ENCODE data around the gene FDX2. TPM values are rescaled to one million over a fixed set of nuclear protein-coding genes. Genes with fewer than 3 reads are reported as not detected.

FDX2 gene
- total RNA-seq, 3 donors from 2014 or later (not counting 1 experiment from before 2014, with no cell fraction given), result 1.7 to 4.1 (median 4.0) TPM

DNA sequence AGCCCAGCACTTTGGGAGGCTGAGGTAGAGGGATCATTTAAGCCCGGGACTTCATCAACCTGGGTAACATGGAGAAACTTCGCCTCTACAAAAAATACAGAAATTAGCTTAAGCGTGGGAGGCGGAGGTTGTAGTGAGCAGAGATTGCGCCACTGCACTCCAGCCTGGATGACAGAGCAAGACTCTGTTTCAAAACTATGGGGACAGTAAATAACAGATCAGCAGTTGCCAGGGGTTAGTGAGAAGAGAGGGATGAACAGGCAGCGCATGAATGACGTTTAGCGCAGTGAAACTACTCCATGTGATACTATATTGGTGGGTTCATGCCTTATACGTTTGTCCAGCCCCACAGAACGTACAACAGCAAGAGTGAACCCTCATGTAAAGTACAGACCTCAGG, 30.7 kb upstream of the FDX2 start:
- H3K27me3 Mint-ChIP-seq (ENCODE audit: low read depth in 2 of 2), result no peaks in the 10 kb centered on the region
- intact Hi-C loops (cut with micrococcal nuclease), result no loop called here
- no peak overlapping the region for H3K27ac ChIP-seq (ENCODE audit: low read length)
- ATAC-seq (peak in 1 of 3 donors; percentile 43), DNase-seq (no peak)
- no peaks in the 10 kb centered on the region for H3K4me1 ChIP-seq (ENCODE audit: control insufficient read depth, insufficient read depth, low read length)
- no peaks in the 10 kb centered on the region for H3K4me1 Mint-ChIP-seq
- no peaks in the 10 kb centered on the region for H3K9me3 Mint-ChIP-seq
- WGBS (ENCODE audit: insufficient coverage), result 92% methylated on average over 10 of the region's 10 CpGs
- H3K27ac Mint-ChIP-seq, result peak overlapping the region in 1 of 2 donors; percentile 24
- no peak overlapping the region for H3K4me3 ChIP-seq (ENCODE audit: low read length)
- H3K4me3 Mint-ChIP-seq, result no peak overlapping the region
- no peaks in the 10 kb centered on the region for H3K27me3 ChIP-seq (ENCODE audit: control insufficient read depth, insufficient read depth, low read length)
- H3K36me3 ChIP-seq (ENCODE audit: control insufficient read depth, insufficient read depth, low read length), result peaks cover 6% of the 10 kb centered on the region
- H3K36me3 Mint-ChIP-seq, result no peaks in the 10 kb centered on the region
- H3K9me3 ChIP-seq (ENCODE audit: control insufficient read depth, insufficient read depth, low read length), result no peaks in the 10 kb centered on the region
- TF ChIP-seq, protein P1, sequence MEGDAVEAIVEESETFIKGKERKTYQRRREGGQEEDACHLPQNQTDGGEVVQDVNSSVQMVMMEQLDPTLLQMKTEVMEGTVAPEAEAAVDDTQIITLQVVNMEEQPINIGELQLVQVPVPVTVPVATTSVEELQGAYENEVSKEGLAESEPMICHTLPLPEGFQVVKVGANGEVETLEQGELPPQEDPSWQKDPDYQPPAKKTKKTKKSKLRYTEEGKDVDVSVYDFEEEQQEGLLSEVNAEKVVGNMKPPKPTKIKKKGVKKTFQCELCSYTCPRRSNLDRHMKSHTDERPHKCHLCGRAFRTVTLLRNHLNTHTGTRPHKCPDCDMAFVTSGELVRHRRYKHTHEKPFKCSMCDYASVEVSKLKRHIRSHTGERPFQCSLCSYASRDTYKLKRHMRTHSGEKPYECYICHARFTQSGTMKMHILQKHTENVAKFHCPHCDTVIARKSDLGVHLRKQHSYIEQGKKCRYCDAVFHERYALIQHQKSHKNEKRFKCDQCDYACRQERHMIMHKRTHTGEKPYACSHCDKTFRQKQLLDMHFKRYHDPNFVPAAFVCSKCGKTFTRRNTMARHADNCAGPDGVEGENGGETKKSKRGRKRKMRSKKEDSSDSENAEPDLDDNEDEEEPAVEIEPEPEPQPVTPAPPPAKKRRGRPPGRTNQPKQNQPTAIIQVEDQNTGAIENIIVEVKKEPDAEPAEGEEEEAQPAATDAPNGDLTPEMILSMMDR (IDR thresholded peaks at IDR 0.05), result no peak

DNA sequence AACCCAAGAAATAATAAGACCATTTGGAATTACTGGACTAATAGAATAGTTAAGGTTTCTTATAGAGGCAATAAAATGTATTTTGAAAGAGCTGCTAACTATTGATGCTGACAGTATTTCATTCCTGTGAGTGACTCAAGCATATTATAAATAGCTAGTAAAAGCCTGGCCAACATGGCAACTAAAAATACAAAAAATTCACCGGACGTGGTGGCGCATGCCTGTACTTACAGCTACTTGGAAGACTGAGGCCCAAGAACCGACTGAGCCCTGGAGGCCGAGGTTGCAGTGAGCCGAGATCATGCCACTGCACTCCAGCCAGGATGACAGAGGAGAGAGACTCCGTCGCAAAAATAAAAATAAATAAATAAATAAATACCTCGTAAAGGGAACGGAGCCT, 29.0 kb upstream of the FDX2 start:
- DNase-seq (no peak), ATAC-seq (no peak)
- Mint-ChIP-seq H3K4me1 (peaks cover 0 to 7% of the 10 kb centered on the region in 2 donors), H3K27me3 (ENCODE audit: low read depth in 2 of 2) (no peaks in the 10 kb centered on the region), H3K27ac (no peak overlapping the region), H3K36me3 (no peaks in the 10 kb centered on the region), H3K9me3 (no peaks in the 10 kb centered on the region), H3K4me3 (no peak overlapping the region)
- no peaks in the 10 kb centered on the region for H3K9me3 ChIP-seq (ENCODE audit: control insufficient read depth, insufficient read depth, low read length)
- H3K4me3 ChIP-seq (ENCODE audit: low read length), result no peak overlapping the region
- WGBS (ENCODE audit: insufficient coverage), result 97% methylated on average over 7 of the region's 10 CpGs
- H3K36me3 ChIP-seq (ENCODE audit: control insufficient read depth, insufficient read depth, low read length), result no peaks in the 10 kb centered on the region
- TF ChIP-seq, protein P1 (IDR thresholded peaks at IDR 0.05), result no peak
- H3K27ac ChIP-seq (ENCODE audit: low read length), result no peak overlapping the region
- peaks cover 12% of the 10 kb centered on the region for H3K4me1 ChIP-seq (ENCODE audit: control insufficient read depth, insufficient read depth, low read length)
- intact Hi-C loops (cut with micrococcal nuclease), result no loop called here
- no peaks in the 10 kb centered on the region for H3K27me3 ChIP-seq (ENCODE audit: control insufficient read depth, insufficient read depth, low read length)

DNA sequence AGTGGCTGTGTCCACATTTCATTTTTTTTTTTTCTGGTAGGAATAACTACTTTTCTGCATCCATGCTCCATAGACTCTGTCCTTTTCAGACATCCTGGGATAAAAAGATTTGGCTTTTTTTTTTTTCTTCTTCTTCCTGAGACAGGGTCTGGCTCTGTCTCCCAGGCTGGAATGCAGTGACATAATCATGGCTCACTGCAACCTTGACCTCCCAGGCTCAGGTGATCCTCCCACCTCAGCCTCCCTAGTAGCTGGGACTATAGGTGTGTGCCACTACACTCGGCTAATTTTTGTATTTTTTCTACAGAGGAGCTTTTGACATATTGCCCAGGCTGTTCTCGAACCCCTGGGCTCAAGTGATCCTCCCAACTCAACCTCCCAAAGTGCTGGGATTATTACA, 27.7 kb upstream of the FDX2 start:
- Mint-ChIP-seq H3K4me3 (no peak overlapping the region), H3K27me3 (ENCODE audit: low read depth in 2 of 2) (no peaks in the 10 kb centered on the region), H3K36me3 (no peaks in the 10 kb centered on the region), H3K9me3 (no peaks in the 10 kb centered on the region), H3K27ac (no peak overlapping the region), H3K4me1 (peaks cover 11 to 20% of the 10 kb centered on the region in 2 donors)
- TF ChIP-seq, protein P1 (IDR thresholded peaks at IDR 0.05), result no peak
- 75% methylated on average over 1 of the region's 2 CpGs for WGBS (ENCODE audit: insufficient coverage)
- H3K4me3 ChIP-seq (ENCODE audit: low read length), result no peak overlapping the region
- intact Hi-C loops (cut with micrococcal nuclease), result no loop called here
- H3K27ac ChIP-seq (ENCODE audit: low read length), result no peak overlapping the region
- DNase-seq, result no peak
- H3K36me3 ChIP-seq (ENCODE audit: control insufficient read depth, insufficient read depth, low read length), result no peaks in the 10 kb centered on the region
- no peak for ATAC-seq
- H3K27me3 ChIP-seq (ENCODE audit: control insufficient read depth, insufficient read depth, low read length), result no peaks in the 10 kb centered on the region
- H3K9me3 ChIP-seq (ENCODE audit: control insufficient read depth, insufficient read depth, low read length), result no peaks in the 10 kb centered on the region
- H3K4me1 ChIP-seq (ENCODE audit: control insufficient read depth, insufficient read depth, low read length), result peaks cover 24% of the 10 kb centered on the region

DNA sequence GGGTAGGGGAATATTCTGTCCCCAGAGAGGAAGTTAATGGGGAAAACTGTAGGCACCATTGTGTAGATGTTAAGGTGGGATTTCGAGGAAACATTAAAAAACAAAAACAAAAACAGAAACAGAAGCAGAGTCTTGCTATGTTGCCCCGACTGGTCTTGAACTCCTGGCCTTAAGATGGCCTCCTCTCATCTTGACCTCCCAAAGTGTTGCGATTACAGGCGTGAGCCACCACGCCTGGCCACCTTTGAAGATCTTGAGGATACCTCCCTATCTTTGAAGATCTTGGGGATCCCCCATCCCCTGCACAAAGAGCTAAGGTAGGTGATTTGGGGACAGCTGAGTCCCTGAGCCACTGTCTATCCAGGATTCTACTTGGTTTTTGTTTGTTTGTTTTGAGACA, 24.2 kb upstream of the FDX2 start:
- H3K27me3 ChIP-seq (ENCODE audit: control insufficient read depth, insufficient read depth, low read length), result no peaks in the 10 kb centered on the region
- Mint-ChIP-seq H3K4me1 (peaks cover 15 to 24% of the 10 kb centered on the region in 2 donors), H3K36me3 (no peaks in the 10 kb centered on the region), H3K27ac (peak overlapping the region; percentile 82 to 92), H3K9me3 (no peaks in the 10 kb centered on the region), H3K4me3 (peak overlapping the region; percentile 95), H3K27me3 (ENCODE audit: low read depth in 2 of 2) (no peaks in the 10 kb centered on the region)
- peak overlapping the region; percentile 87 for H3K4me3 ChIP-seq (ENCODE audit: low read length)
- H3K36me3 ChIP-seq (ENCODE audit: control insufficient read depth, insufficient read depth, low read length), result peaks cover 8% of the 10 kb centered on the region
- DNase-seq (peak in 1 of 2 donors; percentile 39), ATAC-seq (no peak)
- H3K9me3 ChIP-seq (ENCODE audit: control insufficient read depth, insufficient read depth, low read length), result no peaks in the 10 kb centered on the region
- TF ChIP-seq, protein P1 (IDR thresholded peaks at IDR 0.05), result no peak
- peaks cover 34% of the 10 kb centered on the region for H3K4me1 ChIP-seq (ENCODE audit: control insufficient read depth, insufficient read depth, low read length)
- WGBS (ENCODE audit: insufficient coverage), result 76% methylated on average over 5 of the region's 5 CpGs
- intact Hi-C loops (cut with micrococcal nuclease), result loop anchor here (2.0 kb wide), 1 partner anchor 71 kb away; no protein-coding TSS in a partner anchor
- H3K27ac ChIP-seq (ENCODE audit: low read length), result peak overlapping the region; percentile 80

Data from natural killer cell (primary cell).